ENCODE measurements around the gene MACROD2.

Gene MACROD2

DNA sequence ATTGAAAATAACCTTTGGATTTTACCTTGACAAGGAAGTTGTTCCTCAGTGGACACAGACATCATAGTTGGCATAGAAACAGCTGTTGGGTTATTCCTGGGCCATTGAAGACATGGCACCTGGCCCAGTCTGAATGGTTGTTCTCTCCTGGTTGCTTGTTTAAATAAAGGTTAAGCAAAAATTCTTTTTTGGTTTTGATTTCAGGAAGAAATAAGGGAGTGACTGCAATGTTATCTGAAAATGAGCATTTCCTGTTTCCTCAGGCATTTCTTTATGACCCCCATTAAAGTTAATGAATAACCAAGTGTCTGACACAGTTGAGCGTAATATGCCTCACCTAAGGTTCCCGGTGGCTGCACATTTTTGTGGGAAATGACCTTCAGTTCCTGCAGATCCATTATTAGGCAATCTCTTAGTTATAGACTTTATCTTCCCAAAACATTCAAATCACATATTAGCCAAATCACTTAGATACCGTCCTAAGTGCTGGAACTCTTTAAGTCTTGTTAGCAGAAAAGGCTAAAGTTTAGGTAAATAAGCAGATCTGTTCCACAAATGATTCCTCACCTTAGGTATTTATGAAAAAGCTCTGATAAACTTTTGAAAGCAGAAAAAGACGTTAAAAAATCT, 990.8 kb downstream of the MACROD2 start:
- TF ChIP-seq, protein P1, sequence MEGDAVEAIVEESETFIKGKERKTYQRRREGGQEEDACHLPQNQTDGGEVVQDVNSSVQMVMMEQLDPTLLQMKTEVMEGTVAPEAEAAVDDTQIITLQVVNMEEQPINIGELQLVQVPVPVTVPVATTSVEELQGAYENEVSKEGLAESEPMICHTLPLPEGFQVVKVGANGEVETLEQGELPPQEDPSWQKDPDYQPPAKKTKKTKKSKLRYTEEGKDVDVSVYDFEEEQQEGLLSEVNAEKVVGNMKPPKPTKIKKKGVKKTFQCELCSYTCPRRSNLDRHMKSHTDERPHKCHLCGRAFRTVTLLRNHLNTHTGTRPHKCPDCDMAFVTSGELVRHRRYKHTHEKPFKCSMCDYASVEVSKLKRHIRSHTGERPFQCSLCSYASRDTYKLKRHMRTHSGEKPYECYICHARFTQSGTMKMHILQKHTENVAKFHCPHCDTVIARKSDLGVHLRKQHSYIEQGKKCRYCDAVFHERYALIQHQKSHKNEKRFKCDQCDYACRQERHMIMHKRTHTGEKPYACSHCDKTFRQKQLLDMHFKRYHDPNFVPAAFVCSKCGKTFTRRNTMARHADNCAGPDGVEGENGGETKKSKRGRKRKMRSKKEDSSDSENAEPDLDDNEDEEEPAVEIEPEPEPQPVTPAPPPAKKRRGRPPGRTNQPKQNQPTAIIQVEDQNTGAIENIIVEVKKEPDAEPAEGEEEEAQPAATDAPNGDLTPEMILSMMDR (conservative IDR thresholded peaks at IDR 0.05): no peak
- no peak for TF ChIP-seq ZFX (IDR thresholded peaks at IDR 0.05)
- H3K27ac ChIP-seq: no peak overlapping the region

DNA sequence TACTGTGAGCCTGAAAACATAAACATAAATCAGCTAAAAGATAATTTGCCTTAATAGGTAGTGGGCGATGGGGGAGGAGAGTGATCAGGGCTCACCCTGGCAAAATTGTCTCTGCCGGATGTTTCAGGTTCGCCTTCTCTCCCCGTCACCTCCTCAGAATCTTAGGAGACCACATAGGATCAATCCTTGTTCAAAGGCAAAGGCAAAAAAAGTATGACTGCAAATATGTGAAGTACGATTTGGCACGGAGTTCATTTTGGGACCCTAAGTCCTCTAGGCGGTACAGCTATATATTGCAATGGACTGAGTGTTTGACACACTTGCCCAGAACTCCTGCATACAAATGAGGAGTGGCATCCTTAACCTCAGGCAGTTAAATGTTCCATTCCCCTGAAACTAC, 991.3 kb downstream of the MACROD2 start:
- H3K27ac ChIP-seq: no peak overlapping the region
- TF ChIP-seq ZFX (IDR thresholded peaks at IDR 0.05): no peak

DNA sequence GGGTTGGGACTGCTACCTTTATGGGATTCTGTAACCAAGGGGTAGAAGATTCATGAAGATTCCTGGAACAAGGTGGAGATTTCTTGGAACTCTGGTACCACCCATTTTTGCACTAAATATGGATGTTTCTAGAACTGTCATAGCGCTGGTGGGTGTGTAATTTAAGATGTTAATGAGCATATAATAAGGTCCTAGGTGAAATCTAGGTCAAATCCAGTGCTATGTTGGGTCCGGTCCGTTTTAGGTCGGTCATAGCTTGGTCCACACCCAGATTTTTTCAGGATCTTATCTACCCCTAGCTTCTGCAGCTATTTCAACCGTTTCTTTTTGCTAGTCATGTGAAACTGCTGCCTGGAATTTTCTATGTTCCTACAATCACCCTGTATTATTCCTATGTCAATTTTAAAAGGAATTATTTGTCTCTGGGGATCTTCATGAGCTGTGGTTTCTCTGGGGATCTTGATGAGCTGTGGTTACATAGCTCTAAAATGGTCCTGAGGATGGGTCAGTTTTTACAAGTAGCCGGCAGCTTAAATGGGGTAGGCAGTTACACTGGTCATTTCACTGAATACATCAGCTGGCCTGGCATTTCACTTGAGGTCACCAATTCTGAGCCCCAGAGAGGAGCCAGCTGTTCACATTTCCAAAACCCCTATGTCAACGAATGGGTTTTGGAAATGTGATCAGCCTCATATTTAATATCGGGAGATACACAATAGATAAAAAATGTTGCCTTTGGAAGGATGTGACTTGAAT, 994.4 kb downstream of the MACROD2 start:
- no peak overlapping the region for H3K27ac ChIP-seq
- no peak for TF ChIP-seq ZFX (IDR thresholded peaks at IDR 0.05)
- TF ChIP-seq, protein P1 (conservative IDR thresholded peaks at IDR 0.05): no peak

DNA sequence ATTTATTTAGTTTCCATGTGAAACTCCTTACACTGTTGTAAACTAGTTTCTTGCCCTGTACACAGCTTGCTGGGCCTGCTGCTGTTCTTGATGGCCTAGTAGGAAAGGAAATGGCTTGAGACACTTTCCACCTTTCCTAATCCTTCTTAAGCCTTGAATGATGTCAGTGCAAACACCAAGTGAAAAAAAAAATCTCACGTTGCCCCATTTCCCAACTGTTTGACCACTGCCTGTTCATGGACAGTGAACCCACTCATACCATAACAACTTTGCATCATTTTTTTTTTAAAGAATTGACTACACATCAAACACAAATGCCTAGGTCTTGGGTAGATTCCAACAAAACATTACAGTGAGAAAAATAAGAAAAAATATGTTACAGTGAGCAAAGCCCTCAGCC, 995.7 kb downstream of the MACROD2 start:
- no peak for TF ChIP-seq ZFX (IDR thresholded peaks at IDR 0.05)
- TF ChIP-seq, protein P1 (conservative IDR thresholded peaks at IDR 0.05): no peak
- no peak overlapping the region for H3K27ac ChIP-seq

DNA sequence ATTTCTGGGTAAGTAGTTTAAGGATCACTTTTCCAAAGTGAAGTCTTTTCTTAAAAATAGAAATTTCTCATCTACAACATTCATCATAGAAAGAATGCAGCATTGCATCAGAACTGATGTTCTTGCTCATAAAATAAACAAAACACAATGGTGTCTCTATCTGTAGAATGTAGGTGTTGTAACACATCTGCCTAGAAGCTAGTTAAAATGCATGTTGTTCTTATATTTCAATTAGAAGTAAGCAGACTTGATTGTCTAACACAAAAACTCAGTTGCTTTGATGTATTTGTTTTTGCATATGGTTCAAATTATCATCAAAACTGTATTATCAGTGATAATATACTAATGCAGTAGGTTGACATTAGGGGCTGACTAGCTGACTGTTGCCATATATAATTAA, 996.8 kb downstream of the MACROD2 start:
- H3K27ac ChIP-seq: no peak overlapping the region
- TF ChIP-seq, protein P1 (conservative IDR thresholded peaks at IDR 0.05): no peak

DNA sequence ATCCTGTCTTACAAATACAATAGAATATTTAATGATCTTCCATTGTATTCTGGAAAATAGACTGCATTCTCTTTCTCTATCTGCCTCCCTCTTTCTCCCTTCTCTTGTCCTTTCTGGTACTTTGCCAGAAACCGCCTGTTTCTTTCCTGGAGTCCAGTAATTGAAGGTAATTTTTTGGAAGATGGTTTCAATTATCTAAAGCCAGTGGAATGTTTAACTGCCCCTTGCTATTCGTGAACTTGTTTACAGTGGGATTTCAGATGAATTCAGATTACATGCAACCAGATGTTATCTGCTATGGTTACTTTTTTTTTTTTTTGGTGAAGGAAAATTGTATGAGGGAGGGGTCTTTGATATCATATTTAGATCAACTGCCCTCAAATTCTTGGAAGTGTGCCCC, 997.6 kb downstream of the MACROD2 start:
- H3K27ac ChIP-seq: no peak overlapping the region
- no peak for TF ChIP-seq ZFX (IDR thresholded peaks at IDR 0.05)
- TF ChIP-seq, protein P1 (conservative IDR thresholded peaks at IDR 0.05): no peak

DNA sequence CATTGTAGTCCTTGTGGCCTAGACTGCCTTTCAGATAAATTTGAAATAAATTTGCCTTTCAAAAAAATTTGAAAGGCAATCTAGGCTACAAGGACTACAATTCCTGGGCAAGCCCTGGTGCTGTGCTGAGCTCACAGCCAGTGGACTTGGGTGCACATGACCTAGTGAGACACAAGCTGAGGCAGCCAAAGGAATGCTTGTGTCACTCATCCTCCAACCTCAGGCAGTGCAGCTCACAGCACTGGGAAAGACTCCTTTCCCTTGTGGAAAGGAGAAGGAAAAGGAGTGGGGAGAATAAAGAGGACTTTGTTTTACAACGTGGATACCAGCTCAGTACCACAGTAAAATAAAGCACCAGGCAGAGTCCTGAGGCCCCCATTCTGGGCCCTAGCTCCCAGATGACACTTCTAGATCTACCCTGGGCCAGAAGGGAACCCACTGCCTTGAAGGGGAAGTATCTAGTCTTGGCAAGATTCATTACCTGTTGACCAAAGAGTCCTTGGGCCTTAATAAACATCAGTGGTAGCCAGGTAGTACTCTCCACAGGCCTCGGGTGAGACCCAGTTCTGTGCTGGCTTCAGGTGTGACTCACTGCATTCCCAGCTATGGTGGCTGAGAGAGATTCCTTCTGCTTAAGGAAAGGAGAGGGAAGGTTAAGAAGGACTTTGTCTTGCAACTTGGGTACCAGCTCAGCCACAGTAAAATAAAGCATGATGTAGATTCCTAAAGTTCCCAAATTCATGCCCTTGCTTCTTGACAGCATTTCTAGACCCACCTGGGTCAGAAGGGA, 1001.8 kb downstream of the MACROD2 start:
- no peak overlapping the region for H3K27ac ChIP-seq
- no peak for TF ChIP-seq ZFX (IDR thresholded peaks at IDR 0.05)
- TF ChIP-seq, protein P1 (conservative IDR thresholded peaks at IDR 0.05): no peak
